IMR-90 (cell line): ENCODE data around the gene ACAN.
A peak's percentile ranks its signal among the peaks of the same experiment; 100 is the strongest.

Experiments
- BHLHE40 ChIP-seq: fragments of 150-350 bp; IDR thresholded peaks from 2 replicates; pipeline ENCODE4 v1.6.1; 2016; ENCODE audit warnings: mild to moderate bottlenecking, low read depth, low read length
- CEBPB ChIP-seq: IDR thresholded peaks from 2 replicates; pipeline ENCODE4 v1.6.1; 2012; ENCODE audit warnings: low read depth, low read length, improper control_type of control experiment
- CHD1 ChIP-seq: IDR thresholded peaks from 2 replicates; pipeline ENCODE4 v1.6.1; 2012; ENCODE audit warnings: low read depth, low read length, improper control_type of control experiment
- ELK1 ChIP-seq: fragments of 150-350 bp; IDR thresholded peaks from 2 replicates; pipeline ENCODE4 v1.6.1; 2016; ENCODE audit warnings: low read depth, mild to moderate bottlenecking, low read length, moderate library complexity, borderline replicate concordance
- FOS ChIP-seq: fragments of 150-350 bp; IDR thresholded peaks from 2 replicates; pipeline ENCODE4 v1.6.1; 2016; ENCODE audit warnings: low read depth, low read length
- MAFK ChIP-seq: IDR thresholded peaks from 2 replicates; pipeline ENCODE4 v1.6.1; 2012; ENCODE audit warnings: low read depth, low read length, improper control_type of control experiment
- POLR2A ChIP-seq: IDR thresholded peaks from 2 replicates; pipeline ENCODE4 v1.6.1; 2012; ENCODE audit warnings: mild to moderate bottlenecking, low read depth, low read length
- RAD21 ChIP-seq: IDR thresholded peaks from 2 replicates; pipeline ENCODE4 v1.6.1; 2012; ENCODE audit warnings: low read length, improper control_type of control experiment
- RFX5 ChIP-seq: IDR thresholded peaks from 2 replicates; pipeline ENCODE4 v1.8.0; 2012; ENCODE audit warnings: low read depth, mild to moderate bottlenecking, low read length, moderate library complexity
- TF ChIP-seq, protein P1 (sequence below): conservative IDR thresholded peaks from 2 replicates; pipeline ENCODE4 v1.5.1; 2012; ENCODE audit warnings: mild to moderate bottlenecking, low read depth, low read length, improper control_type of control experiment
- TF ChIP-seq, protein P2 (sequence below): fragments of 150-350 bp; IDR thresholded peaks from 2 replicates; pipeline ENCODE4 v1.6.1; 2017; ENCODE audit warnings: mild to moderate bottlenecking, antibody characterized with exemption, low read length, low read depth

DNA sequence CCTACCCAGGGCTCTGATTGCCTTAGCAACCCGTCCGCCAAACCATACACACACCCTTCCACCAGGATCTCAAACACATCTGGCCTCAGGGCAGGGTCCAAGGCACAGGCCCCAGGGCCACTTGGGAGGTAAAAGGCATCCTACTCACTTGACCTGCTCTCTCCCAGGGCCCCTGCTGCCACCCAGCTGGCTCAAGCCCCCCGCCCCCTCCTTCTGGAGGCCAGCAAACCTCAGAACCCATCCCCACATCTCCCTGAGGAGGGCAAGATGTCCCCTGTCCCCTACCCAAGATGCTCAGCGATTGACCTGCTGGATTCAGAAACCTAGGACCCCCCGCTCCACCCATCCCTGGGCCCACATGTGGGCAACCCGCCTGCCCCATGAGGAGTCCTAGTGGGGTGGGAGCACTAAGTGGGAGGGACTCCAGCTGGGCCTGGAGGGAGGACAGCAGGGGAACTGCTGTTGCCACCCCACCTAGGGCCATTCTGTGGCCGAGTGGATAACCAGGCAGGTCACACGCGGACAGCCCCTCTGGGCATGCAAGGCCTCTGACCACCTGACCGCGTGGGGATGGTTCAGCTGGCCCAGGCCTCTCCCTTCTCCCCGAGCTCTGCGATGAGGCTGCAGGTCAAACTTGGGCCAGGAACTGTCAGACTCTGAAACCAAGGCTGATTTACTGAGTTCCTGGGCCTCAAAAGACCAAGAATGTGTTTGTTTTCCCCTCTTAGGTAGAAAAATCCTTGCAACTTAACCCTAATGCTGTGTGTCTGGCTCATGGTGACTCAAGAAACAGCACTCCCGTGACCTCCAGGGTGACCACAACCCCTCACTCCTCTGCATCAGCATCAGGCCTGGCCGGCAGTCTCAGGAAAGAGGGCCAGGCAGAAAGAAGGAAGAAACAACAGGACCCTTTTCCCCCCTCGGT, 105.7 kb downstream of the ACAN start:
- TF ChIP-seq, protein P1, sequence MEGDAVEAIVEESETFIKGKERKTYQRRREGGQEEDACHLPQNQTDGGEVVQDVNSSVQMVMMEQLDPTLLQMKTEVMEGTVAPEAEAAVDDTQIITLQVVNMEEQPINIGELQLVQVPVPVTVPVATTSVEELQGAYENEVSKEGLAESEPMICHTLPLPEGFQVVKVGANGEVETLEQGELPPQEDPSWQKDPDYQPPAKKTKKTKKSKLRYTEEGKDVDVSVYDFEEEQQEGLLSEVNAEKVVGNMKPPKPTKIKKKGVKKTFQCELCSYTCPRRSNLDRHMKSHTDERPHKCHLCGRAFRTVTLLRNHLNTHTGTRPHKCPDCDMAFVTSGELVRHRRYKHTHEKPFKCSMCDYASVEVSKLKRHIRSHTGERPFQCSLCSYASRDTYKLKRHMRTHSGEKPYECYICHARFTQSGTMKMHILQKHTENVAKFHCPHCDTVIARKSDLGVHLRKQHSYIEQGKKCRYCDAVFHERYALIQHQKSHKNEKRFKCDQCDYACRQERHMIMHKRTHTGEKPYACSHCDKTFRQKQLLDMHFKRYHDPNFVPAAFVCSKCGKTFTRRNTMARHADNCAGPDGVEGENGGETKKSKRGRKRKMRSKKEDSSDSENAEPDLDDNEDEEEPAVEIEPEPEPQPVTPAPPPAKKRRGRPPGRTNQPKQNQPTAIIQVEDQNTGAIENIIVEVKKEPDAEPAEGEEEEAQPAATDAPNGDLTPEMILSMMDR, result no peak
- no peak; the same call in 1 of the 2 replicates for TF ChIP-seq POLR2A
- no peak for TF ChIP-seq ELK1
- no peak for TF ChIP-seq MAFK
- no peak for TF ChIP-seq FOS
- TF ChIP-seq, protein P2, sequence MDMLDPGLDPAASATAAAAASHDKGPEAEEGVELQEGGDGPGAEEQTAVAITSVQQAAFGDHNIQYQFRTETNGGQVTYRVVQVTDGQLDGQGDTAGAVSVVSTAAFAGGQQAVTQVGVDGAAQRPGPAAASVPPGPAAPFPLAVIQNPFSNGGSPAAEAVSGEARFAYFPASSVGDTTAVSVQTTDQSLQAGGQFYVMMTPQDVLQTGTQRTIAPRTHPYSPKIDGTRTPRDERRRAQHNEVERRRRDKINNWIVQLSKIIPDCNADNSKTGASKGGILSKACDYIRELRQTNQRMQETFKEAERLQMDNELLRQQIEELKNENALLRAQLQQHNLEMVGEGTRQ, result no peak
- no peak for TF ChIP-seq CHD1
- TF ChIP-seq BHLHE40, result peak; percentile 27; the same call in 1 of the 2 replicates
- no peak for TF ChIP-seq RAD21
- no peak for TF ChIP-seq CEBPB
- TF ChIP-seq RFX5, result no peak
